B cell (primary cell): ENCODE results near the gene FFAR2. TPM values are rescaled to one million over a fixed set of nuclear protein-coding genes. Genes with fewer than 3 reads are reported as not detected.

Experiments
- ATAC-seq: fragments of 200-7000 bp; cut with Tn5 transposase; one replicate; pipeline ENCODE4 v1.10.0; 2021; ENCODE audit warnings: low read depth, mild to moderate bottlenecking, moderate number of reproducible peaks, moderate library complexity
- CTCF ChIA-PET: fragments of 350-600 bp; sonication (Branson Sonifier 250); formaldehyde crosslinking; loops from one replicate; lab custom pipeline; 2021; ENCODE audit warnings: antibody characterized with exemption, inconsistent platforms; lab: Charles Lee
- POLR2A ChIA-PET: fragments of 350-600 bp; sonication (Branson Sonifier 250); formaldehyde crosslinking; loops from one replicate; lab custom pipeline; 2021; ENCODE audit warnings: antibody characterized with exemption; lab: Charles Lee
- DNase-seq: peaks from one replicate; pipeline ENCODE4 v3.0.0; 2013
- H2AFZ ChIP-seq: 2 replicates; pipeline ENCODE4 v1.6.1; 2012; ENCODE audit warnings: mild to moderate bottlenecking, low read depth, low read length; ENCODE audit not compliant: insufficient read depth, poor library complexity, severe bottlenecking
- H3K27ac ChIP-seq, 2 donors: 1 replicate in 1 of 2; 2 replicates in 1 of 2; pipeline ENCODE4 v1.5.1; 2012 to 2013; ENCODE audit warnings: low read length in 2 of 2, mild to moderate bottlenecking in 2 of 2, moderate library complexity in 1 of 2
- H3K27me3 ChIP-seq, 4 experiments: fragments of 200-600 bp in 1 of 4; sonication (generic) in 1 of 4; replicated peaks in 1 of 4; 1 replicate in 2 of 4; 2 replicates in 2 of 4; pipeline versions ENCODE4 v1.6.1 to v1.7.0; 2013 to 2016; ENCODE audit warnings: low read length in 3 of 4, mild to moderate bottlenecking in 2 of 4, mixed read lengths in 1 of 4, moderate library complexity in 1 of 4; ENCODE audit not compliant: insufficient read depth in 4 of 4, control insufficient read depth in 3 of 4; ENCODE audit errors: control extremely low read depth in 1 of 4
- H3K36me3 ChIP-seq, 2 experiments: replicated peaks in 1 of 2; 1 replicate in 1 of 2; 2 replicates in 1 of 2; pipeline versions ENCODE4 v1.6.1 to v1.7.1; 2013; ENCODE audit warnings: low read length in 1 of 2; ENCODE audit not compliant: insufficient read depth in 2 of 2, control insufficient read depth in 1 of 2; ENCODE audit errors: control extremely low read depth in 1 of 2, extremely low read depth in 1 of 2
- H3K4me1 ChIP-seq, 2 donors: fragments of 200-600 bp in 1 of 2; sonication (generic) in 1 of 2; 1 replicate in 1 of 2; 2 replicates in 1 of 2; pipeline versions ENCODE4 v1.5.1 to v1.6.1; 2013 to 2017; ENCODE audit warnings: low read length in 2 of 2; ENCODE audit not compliant: control insufficient read depth in 2 of 2, insufficient read depth in 2 of 2
- H3K4me2 ChIP-seq: replicated peaks from 2 replicates; pipeline ENCODE3; 2012; ENCODE audit warnings: mild to moderate bottlenecking, low read depth, low read length; ENCODE audit not compliant: poor library complexity, severe bottlenecking
- H3K4me3 ChIP-seq, 5 experiments: fragments of 200-600 bp in 1 of 5; sonication (generic) in 1 of 5; 1 replicate in 3 of 5; 2 replicates in 2 of 5; pipeline versions ENCODE4 v1.5.1 to v1.7.0; 2011 to 2016; ENCODE audit warnings: low read length in 4 of 5, mild to moderate bottlenecking in 4 of 5, low read depth in 2 of 5, control low read depth in 1 of 5, moderate library complexity in 1 of 5; ENCODE audit not compliant: insufficient read depth in 1 of 5; ENCODE audit errors: control extremely low read depth in 1 of 5, extremely low read depth in 1 of 5
- H3K79me2 ChIP-seq: fragments of 200-600 bp; sonication (generic); one replicate; pipeline ENCODE4 v1.6.0; 2016; ENCODE audit warnings: low read length; ENCODE audit not compliant: control insufficient read depth, insufficient read depth
- H3K9ac ChIP-seq: fragments of 200-600 bp; sonication (generic); 2 replicates; pipeline ENCODE4 v1.6.1; 2017; ENCODE audit warnings: mild to moderate bottlenecking, low read length, moderate library complexity
- H3K9me3 ChIP-seq, 3 donors: one replicate each; pipeline versions ENCODE4 v1.6.1 to v1.7.1; 2013; ENCODE audit warnings: low read length in 2 of 3; ENCODE audit not compliant: control insufficient read depth in 2 of 3, insufficient read depth in 1 of 3; ENCODE audit errors: control extremely low read depth in 1 of 3
- H4K20me1 ChIP-seq: 2 replicates; pipeline ENCODE4 v1.6.0; 2012; ENCODE audit warnings: mild to moderate bottlenecking, low read length; ENCODE audit not compliant: insufficient read depth, control insufficient read depth, poor library complexity, severe bottlenecking
- H3K27ac Mint-ChIP-seq: one replicate; pipeline ENCODE4 v1.8.0; 2021; ENCODE audit warnings: mixed read lengths
- H3K27me3 Mint-ChIP-seq: one replicate; pipeline ENCODE4 v1.8.0; 2021; ENCODE audit warnings: mixed read lengths
- H3K4me1 Mint-ChIP-seq: one replicate; pipeline ENCODE4 v1.8.0; 2021; ENCODE audit warnings: mixed read lengths
- H3K4me3 Mint-ChIP-seq: one replicate; pipeline ENCODE4 v1.8.0; 2021; ENCODE audit warnings: mixed read lengths
- H3K9me3 Mint-ChIP-seq: one replicate; pipeline ENCODE4 v1.8.0; 2022; ENCODE audit warnings: mixed read lengths; ENCODE audit not compliant: insufficient read depth
- EZH2 ChIP-seq: IDR thresholded peaks from 2 replicates; pipeline ENCODE4 v1.6.1; 2012; ENCODE audit warnings: borderline replicate concordance, low read depth, mild to moderate bottlenecking, moderate library complexity, low read length; ENCODE audit not compliant: insufficient read depth, poor library complexity, severe bottlenecking
- WGBS: methylation state at CpG from one replicate; pipeline ENCODE4 v1.1.5; 2013; ENCODE audit warnings: missing lambda C conversion rate; ENCODE audit not compliant: insufficient coverage; 5-methylcytosine and 5-hydroxymethylcytosine counted together
- intact Hi-C: fragments of 100-400 bp; cut with micrococcal nuclease; formaldehyde crosslinking; loops from one replicate; pipeline ENCODE4 v1.10.0; 2022
- polyA plus RNA-seq: library from polyadenylated mRNA; depleted of rRNA; stranded (reverse); fragments of >200 nt; gene quantifications from 2 replicates; pipeline ENCODE4 v1.2.3, GENCODE V29; 2012
- total RNA-seq, 2 donors: library from RNA; stranded (reverse); fragments of 120-200 nt in 1 of 2; gene quantifications; 1 replicate in 1 of 2; 2 replicates in 1 of 2; pipeline versions ENCODE4 v1.2.3 to v1.2.4, GENCODE V29; 2013 to 2022
- TF ChIP-seq, protein P1 (sequence below): fragments of 200-600 bp; IDR thresholded peaks from one replicate; pipeline ENCODE4 v1.8.0; 2022; ENCODE audit warnings: antibody characterized with exemption, mild to moderate bottlenecking

The FFAR2 gene
- total and polyA plus RNA-seq, 2 donors (not counting 1 experiment from before 2014, with no cell fraction given): 0.31 TPM; not detected in 1

GRCh38 chr19:35491836-35492360 is 43.8 kb downstream of the FFAR2 start:
- no peak overlapping the region for H3K27ac ChIP-seq
- H2AFZ ChIP-seq: no peak overlapping the region
- H3K79me2 ChIP-seq: no peaks in the 10 kb centered on the region
- H3K9ac ChIP-seq: no peak overlapping the region
- CTCF ChIA-PET: interaction anchor here (0.8 to 3.4 kb wide), 10 partner anchors 18 to 425 kb away, joined by 3 to 11 read pairs (median 4); no protein-coding TSS in a partner anchor
- no peak overlapping the region for H3K4me3 ChIP-seq
- no peak overlapping the region for H3K4me2 ChIP-seq
- H3K27me3 ChIP-seq: peaks cover 0 to 6% (median 2%) of the 10 kb centered on the region in 4 experiments
- no peaks in the 10 kb centered on the region for H4K20me1 ChIP-seq
- intact Hi-C loops: loop anchor here (10.0 kb wide), 1 partner anchor 347 kb away; the partner anchor contains the start of gene FXYD7
- no peak for ATAC-seq
- H3K36me3 ChIP-seq: no peaks in the 10 kb centered on the region
- no peak for TF ChIP-seq EZH2
- TF ChIP-seq, protein P1, sequence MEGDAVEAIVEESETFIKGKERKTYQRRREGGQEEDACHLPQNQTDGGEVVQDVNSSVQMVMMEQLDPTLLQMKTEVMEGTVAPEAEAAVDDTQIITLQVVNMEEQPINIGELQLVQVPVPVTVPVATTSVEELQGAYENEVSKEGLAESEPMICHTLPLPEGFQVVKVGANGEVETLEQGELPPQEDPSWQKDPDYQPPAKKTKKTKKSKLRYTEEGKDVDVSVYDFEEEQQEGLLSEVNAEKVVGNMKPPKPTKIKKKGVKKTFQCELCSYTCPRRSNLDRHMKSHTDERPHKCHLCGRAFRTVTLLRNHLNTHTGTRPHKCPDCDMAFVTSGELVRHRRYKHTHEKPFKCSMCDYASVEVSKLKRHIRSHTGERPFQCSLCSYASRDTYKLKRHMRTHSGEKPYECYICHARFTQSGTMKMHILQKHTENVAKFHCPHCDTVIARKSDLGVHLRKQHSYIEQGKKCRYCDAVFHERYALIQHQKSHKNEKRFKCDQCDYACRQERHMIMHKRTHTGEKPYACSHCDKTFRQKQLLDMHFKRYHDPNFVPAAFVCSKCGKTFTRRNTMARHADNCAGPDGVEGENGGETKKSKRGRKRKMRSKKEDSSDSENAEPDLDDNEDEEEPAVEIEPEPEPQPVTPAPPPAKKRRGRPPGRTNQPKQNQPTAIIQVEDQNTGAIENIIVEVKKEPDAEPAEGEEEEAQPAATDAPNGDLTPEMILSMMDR: no peak
- POLR2A ChIA-PET: no interaction called here
- no peak overlapping the region for H3K4me3 Mint-ChIP-seq
- H3K4me1 ChIP-seq: peaks cover 6 to 11% of the 10 kb centered on the region in 2 donors
- WGBS: 91% methylated on average over 9 of the region's 9 CpGs
- H3K9me3 ChIP-seq: no peaks in the 10 kb centered on the region
- no peaks in the 10 kb centered on the region for H3K9me3 Mint-ChIP-seq
- H3K27ac Mint-ChIP-seq: no peak overlapping the region
- H3K27me3 Mint-ChIP-seq: peaks cover 7% of the 10 kb centered on the region
- peaks cover 8% of the 10 kb centered on the region for H3K4me1 Mint-ChIP-seq
- no peak for DNase-seq

GRCh38 chr19:35493971-35494370 is 45.9 kb downstream of the FFAR2 start:
- intact Hi-C loops: loop anchor here (10.0 kb wide), 1 partner anchor 349 kb away; the partner anchor contains the start of gene FXYD7
- Mint-ChIP-seq H3K27ac (no peak overlapping the region), H3K4me3 (no peak overlapping the region), H3K27me3 (peaks cover 7% of the 10 kb centered on the region), H3K9me3 (no peaks in the 10 kb centered on the region), H3K4me1 (peaks cover 8% of the 10 kb centered on the region)
- ATAC-seq (no peak), DNase-seq (no peak)
- Histone ChIP-seq H3K36me3 (no peaks in the 10 kb centered on the region), H3K4me3 (no peak overlapping the region), H3K27me3 (peaks cover 0 to 6% (median 2%) of the 10 kb centered on the region in 4 experiments), H3K4me1 (peaks cover 6 to 11% of the 10 kb centered on the region in 2 donors), H3K79me2 (no peaks in the 10 kb centered on the region), H3K9me3 (no peaks in the 10 kb centered on the region), H2AFZ (no peak overlapping the region), H3K4me2 (no peak overlapping the region), H4K20me1 (no peaks in the 10 kb centered on the region), H3K9ac (no peak overlapping the region), H3K27ac (no peak overlapping the region)
- 98% methylated on average over 7 of the region's 9 CpGs for WGBS
- ChIA-PET CTCF (interaction anchor here (1.4 to 4.2 kb wide), 3 partner anchors 13 to 219 kb away, joined by 3 to 76 read pairs (median 17); no protein-coding TSS in a partner anchor), POLR2A (interaction anchor here (0.6 kb wide), 1 partner anchor 236 kb away, joined by 3 read pairs; no protein-coding TSS in a partner anchor)
- TF ChIP-seq EZH2: no peak
- TF ChIP-seq, protein P1: no peak
